ENCODE results near the gene CAMKMT. TPM values are rescaled to one million over a fixed set of nuclear protein-coding genes. Genes with fewer than 3 reads are reported as not detected.

CAMKMT gene
- total RNA-seq: 1 to 10 TPM; 3.6 to 4.6 TPM

DNA sequence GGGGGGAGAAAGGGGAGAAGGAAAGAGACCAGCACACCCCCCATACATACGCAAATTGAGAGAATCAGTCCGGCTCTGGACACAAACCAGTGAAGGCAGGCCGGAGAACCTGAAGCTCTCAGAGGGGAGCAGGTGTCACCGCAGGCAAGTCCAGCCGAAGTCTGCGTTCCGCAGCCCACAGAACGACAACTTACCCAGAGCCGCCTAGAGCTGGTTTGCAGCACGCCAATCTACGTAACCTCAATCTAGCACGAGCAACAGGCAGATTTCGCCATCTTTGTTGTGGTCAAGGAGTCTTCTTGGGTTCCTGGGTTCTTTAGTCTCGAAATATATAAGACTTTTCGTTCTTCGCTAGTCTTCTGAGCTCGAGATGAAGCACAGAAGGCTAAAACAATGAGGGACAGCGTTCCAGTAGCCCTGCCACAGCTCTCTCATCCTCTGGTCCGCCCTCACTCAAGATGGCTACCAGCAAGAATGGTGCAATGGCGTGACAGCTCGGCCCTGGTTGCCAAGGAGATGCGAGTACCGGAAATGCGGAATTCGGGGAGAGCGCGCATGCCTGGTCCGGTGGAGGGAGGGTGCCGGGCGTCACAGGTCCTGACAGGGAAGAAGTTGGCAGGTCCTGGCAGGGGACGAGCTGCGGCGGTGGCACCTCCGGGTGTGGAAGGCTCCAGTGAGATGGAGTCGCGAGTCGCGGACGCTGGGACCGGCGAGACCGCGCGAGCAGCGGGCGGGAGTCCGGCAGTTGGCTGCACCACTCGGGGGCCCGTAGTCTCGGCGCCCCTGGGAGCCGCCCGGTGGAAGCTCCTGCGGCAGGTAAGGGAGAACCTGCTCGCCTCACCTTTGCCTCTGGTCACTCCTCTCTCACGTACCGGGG, at the start of gene CAMKMT, which contains the start of gene PREPL:
CAMKMT (plus strand) TSS at position 618 of the 877 bp plus-strand sequence.
PREPL (minus strand) TSS at position 165 of the 877 bp plus-strand sequence. CDS start 15,152 bp downstream, outside the sequence.
- Histone ChIP-seq H3K36me3 (no peaks in the 10 kb centered on the region), H3K4me1 (peaks cover 0 to 38% of the 10 kb centered on the region in 2 donors), H3K27ac (peak within 1 kb of the TSS; percentile 96 to 97), H3K4me3 (peak within 1 kb of the TSS; percentile 89 to 97), H3K9me3 (no peaks in the 10 kb centered on the region), H3K27me3 (no peaks in the 10 kb centered on the region)
- TF ChIP-seq CTCF (IDR thresholded peaks at IDR 0.05): no peak
- DNase-seq (ENCODE audit: low spot score): peak; percentile 99

DNA sequence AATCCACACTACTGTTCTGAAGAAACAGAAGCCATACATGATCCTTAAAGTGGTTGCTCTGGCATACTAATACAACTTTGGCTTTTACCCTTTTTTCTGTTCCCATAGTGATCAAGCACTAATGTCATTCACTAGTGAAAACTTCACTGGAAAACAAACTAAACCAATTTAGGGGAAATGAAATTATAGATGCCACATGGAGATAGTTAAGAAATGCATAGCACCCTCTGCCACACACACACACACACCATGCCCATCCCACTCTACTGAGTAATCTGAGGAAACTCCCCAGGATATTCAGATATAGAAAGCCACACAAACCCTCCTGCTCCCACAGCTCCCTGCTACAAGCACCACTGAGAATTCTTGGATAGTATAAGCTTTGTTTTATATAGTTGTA, 47.4 kb upstream of the CAMKMT start:
- no peak for TF ChIP-seq CTCF (IDR thresholded peaks at IDR 0.05)
- Histone ChIP-seq H3K4me3 (no peak overlapping the region), H3K27ac (no peak overlapping the region), H3K9me3 (peaks cover 10 to 28% of the 10 kb centered on the region in 2 donors), H3K27me3 (no peaks in the 10 kb centered on the region), H3K4me1 (no peaks in the 10 kb centered on the region), H3K36me3 (peaks cover 48% of the 10 kb centered on the region)
- no peak for DNase-seq (ENCODE audit: low spot score)

DNA sequence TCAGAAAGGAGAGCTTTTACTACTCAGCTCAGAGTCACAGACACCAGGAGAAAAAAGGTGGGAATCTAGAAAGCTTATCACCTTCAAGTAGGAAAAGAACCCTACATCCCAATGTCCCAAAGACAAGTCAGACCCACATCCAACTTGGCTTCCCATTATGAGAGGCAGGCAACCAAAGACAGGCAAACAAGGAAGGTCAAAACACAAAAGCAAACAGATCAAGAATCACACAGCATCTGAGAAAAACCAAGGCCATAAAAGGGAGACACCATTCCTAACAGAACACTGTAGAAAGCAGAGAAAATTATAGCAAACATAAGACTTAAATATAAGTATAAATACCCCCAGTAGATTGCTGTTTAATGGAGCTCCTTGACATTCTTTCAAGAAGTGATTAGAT, 45.8 kb upstream of the CAMKMT start:
- Histone ChIP-seq H3K36me3 (peaks cover 63% of the 10 kb centered on the region), H3K4me1 (no peaks in the 10 kb centered on the region), H3K9me3 (peaks cover 4 to 12% of the 10 kb centered on the region in 2 donors), H3K27me3 (no peaks in the 10 kb centered on the region), H3K27ac (no peak overlapping the region), H3K4me3 (no peak overlapping the region)
- no peak for DNase-seq (ENCODE audit: low spot score)
- no peak for TF ChIP-seq CTCF (IDR thresholded peaks at IDR 0.05)

GRCh38 chr2:44320832-44321231, 40.9 kb upstream of the CAMKMT start:
- Histone ChIP-seq H3K9me3 (no peaks in the 10 kb centered on the region), H3K27ac (no peak overlapping the region), H3K36me3 (peaks cover 54% of the 10 kb centered on the region), H3K4me3 (no peak overlapping the region), H3K4me1 (peaks cover 0 to 16% of the 10 kb centered on the region in 2 donors), H3K27me3 (no peaks in the 10 kb centered on the region)
- TF ChIP-seq CTCF (IDR thresholded peaks at IDR 0.05): no peak
- no peak for DNase-seq (ENCODE audit: low spot score)

- H3K4me3 ChIP-seq: no peak overlapping the region
- no peaks in the 10 kb centered on the region for H3K27me3 ChIP-seq
- no peaks in the 10 kb centered on the region for H3K9me3 ChIP-seq
- H3K36me3 ChIP-seq: peaks cover 50% of the 10 kb centered on the region
- TF ChIP-seq CTCF (IDR thresholded peaks at IDR 0.05): no peak
- no peak for DNase-seq (ENCODE audit: low spot score)
- H3K27ac ChIP-seq: no peak overlapping the region
- H3K4me1 ChIP-seq: peaks cover 0 to 21% of the 10 kb centered on the region in 2 donors
These were observed 40.4 kb upstream of the CAMKMT start for GRCh38 chr2:44321360-44321759.

Measured in right atrium auricular region (tissue), 2 donors.